NCI-H446 treated with DMSO at 0.1 percent for 48 hours (cell line): Measurements from ENCODE around the gene POGK.

Experiments
- DNase-seq: peaks from one replicate; lab custom pipeline; 2025; lab: John Stamatoyannopoulos, UW

The POGK gene

DNA sequence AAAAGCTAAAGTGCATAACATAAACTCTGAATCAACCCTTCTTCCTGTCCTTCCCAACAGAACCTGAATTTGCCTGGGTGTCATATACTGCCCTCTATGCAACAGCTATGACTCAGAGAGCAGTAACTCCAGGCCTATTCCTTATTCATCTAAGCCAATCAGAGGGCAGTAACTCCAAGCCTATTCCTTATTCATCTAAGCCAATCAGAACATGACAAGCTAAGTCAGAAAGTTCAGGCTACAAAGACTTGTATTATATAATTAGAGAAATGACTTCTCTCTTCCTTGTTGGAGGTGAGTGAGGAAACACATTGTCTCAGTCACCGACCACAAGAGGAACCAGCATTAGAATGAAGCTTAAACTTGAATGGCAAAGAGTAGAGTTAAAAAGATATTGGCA lies 63.0 kb downstream of the POGK start:
- DNase-seq, result no peak

DNA sequence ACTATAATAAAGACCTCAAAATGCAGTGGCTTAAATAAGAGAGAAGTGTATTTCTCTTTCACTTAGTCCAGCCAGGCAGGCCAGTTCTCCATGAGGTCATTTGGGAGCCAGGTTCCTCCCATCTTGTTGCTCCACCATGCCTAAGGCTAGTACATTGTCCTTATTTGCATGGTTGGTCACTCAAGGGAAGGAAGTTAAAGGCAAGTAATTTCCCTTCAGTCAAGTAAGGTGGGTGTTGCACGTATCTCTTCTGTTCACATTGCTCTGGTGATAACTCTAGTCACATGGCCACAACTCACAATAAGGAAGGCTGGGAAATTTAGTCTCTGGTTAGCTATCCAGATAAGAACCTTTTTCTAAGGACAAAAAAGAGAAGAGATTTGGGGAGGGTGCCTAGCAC lies 64.0 kb downstream of the POGK start:
- DNase-seq, result no peak

DNA sequence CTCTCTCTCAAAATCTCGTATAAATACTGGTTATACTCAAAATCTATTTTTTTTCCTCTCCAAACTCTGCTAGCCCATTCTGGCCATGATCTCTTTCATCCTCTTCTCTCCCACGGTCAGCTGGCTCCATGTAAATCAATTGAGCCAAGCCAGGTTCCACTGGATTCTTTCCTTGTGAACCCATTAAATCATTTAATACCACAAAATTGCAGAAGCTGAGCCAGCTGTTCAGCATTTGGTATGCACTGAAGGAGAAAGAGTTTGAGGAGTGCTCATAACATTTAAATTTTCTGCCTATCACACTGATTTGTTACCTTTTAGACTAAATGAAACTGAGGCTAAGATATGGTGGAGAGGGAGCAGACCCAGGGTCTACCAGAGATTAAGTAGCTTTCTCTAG lies 65.9 kb downstream of the POGK start:
- DNase-seq, result no peak

DNA sequence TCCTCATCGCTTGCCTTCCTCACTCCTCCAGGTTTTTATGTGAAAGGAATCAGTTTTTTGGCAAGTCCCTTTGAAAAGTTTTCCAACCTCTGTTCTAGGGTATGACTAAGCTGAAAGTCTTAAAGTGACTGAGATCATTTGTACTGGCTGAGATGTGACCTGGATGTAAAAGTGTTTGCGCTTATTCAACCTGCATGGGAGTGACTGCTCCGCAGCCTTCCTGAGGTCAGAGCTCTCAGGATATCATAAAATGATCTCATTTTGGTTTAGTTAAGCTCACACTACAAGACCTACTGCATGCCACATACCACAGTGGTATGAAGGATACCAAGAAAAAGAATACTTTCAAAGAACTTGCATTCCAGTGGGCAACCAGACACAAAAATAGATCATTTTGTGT lies 66.6 kb downstream of the POGK start:
- DNase-seq, result no peak
